HUES48 (cell line): ENCODE measurements around the gene XAB2.

Source experiments
- H3K27ac ChIP-seq: one replicate; pipeline ENCODE4 v1.7.0; 2013; ENCODE audit warnings: low read depth, low read length, inconsistent platforms
- H3K27me3 ChIP-seq: 2 replicates; pipeline ENCODE4 v1.6.1; 2013; ENCODE audit warnings: mild to moderate bottlenecking, low read length; ENCODE audit not compliant: control insufficient read depth, insufficient read depth
- H3K36me3 ChIP-seq: 2 replicates; pipeline ENCODE4 v1.6.1; 2013; ENCODE audit warnings: low read length; ENCODE audit not compliant: control insufficient read depth, insufficient read depth
- H3K4me1 ChIP-seq: 2 replicates; pipeline ENCODE4 v1.6.1; 2013; ENCODE audit warnings: mild to moderate bottlenecking, low read length; ENCODE audit not compliant: control insufficient read depth, insufficient read depth
- H3K4me3 ChIP-seq: 2 replicates; pipeline ENCODE4 v1.5.1; 2013; ENCODE audit warnings: mild to moderate bottlenecking, low read depth, low read length
- H3K9ac ChIP-seq: 2 replicates; pipeline ENCODE4 v1.6.1; 2013; ENCODE audit warnings: mild to moderate bottlenecking, low read depth, low read length, moderate library complexity
- H3K9me3 ChIP-seq: 2 replicates; pipeline ENCODE4 v1.6.1; 2013; ENCODE audit warnings: low read length; ENCODE audit not compliant: control insufficient read depth, insufficient read depth

XAB2 gene

GRCh38 chr19:7665076-7665475 is 35.7 kb upstream of the XAB2 start:
- H3K36me3 ChIP-seq, result no peaks in the 10 kb centered on the region
- peaks cover 14% of the 10 kb centered on the region for H3K27me3 ChIP-seq
- no peak overlapping the region for H3K27ac ChIP-seq
- H3K4me1 ChIP-seq, result no peaks in the 10 kb centered on the region
- no peaks in the 10 kb centered on the region for H3K9me3 ChIP-seq
- no peak overlapping the region for H3K9ac ChIP-seq
- H3K4me3 ChIP-seq, result no peak overlapping the region

- Histone ChIP-seq H3K36me3 (no peaks in the 10 kb centered on the region), H3K9ac (no peak overlapping the region), H3K9me3 (no peaks in the 10 kb centered on the region), H3K4me3 (no peak overlapping the region), H3K4me1 (no peaks in the 10 kb centered on the region), H3K27ac (no peak overlapping the region), H3K27me3 (peaks cover 3% of the 10 kb centered on the region; the same call in 1 of the 2 replicates)
These were observed 34.4 kb upstream of the XAB2 start for GRCh38 chr19:7663706-7664105.

GRCh38 chr19:7662657-7663056 is 33.3 kb upstream of the XAB2 start:
- Histone ChIP-seq H3K4me3 (no peak overlapping the region), H3K9me3 (no peaks in the 10 kb centered on the region), H3K27ac (no peak overlapping the region), H3K36me3 (no peaks in the 10 kb centered on the region), H3K4me1 (no peaks in the 10 kb centered on the region), H3K9ac (no peak overlapping the region), H3K27me3 (no peaks in the 10 kb centered on the region)

- H3K9me3 ChIP-seq, result no peaks in the 10 kb centered on the region
- H3K27ac ChIP-seq, result no peak overlapping the region
- H3K4me3 ChIP-seq, result no peak overlapping the region
- no peaks in the 10 kb centered on the region for H3K4me1 ChIP-seq
- H3K27me3 ChIP-seq, result no peaks in the 10 kb centered on the region
- H3K9ac ChIP-seq, result no peak overlapping the region
- no peaks in the 10 kb centered on the region for H3K36me3 ChIP-seq
These were observed 32.6 kb upstream of the XAB2 start for GRCh38 chr19:7661744-7662538.

GRCh38 chr19:7658219-7658686 is 28.9 kb upstream of the XAB2 start:
- Histone ChIP-seq H3K9ac (no peak overlapping the region), H3K27ac (no peak overlapping the region), H3K4me1 (no peaks in the 10 kb centered on the region), H3K27me3 (no peaks in the 10 kb centered on the region), H3K36me3 (no peaks in the 10 kb centered on the region), H3K4me3 (no peak overlapping the region), H3K9me3 (no peaks in the 10 kb centered on the region)

GRCh38 chr19:7657131-7657751 is 27.9 kb upstream of the XAB2 start:
- H3K27me3 ChIP-seq, result peaks cover 5% of the 10 kb centered on the region
- H3K4me3 ChIP-seq, result no peak overlapping the region
- H3K9ac ChIP-seq, result no peak overlapping the region
- no peaks in the 10 kb centered on the region for H3K36me3 ChIP-seq
- H3K9me3 ChIP-seq, result no peaks in the 10 kb centered on the region
- peaks cover 1% of the 10 kb centered on the region; the same call in 1 of the 2 replicates for H3K4me1 ChIP-seq
- no peak overlapping the region for H3K27ac ChIP-seq

- Histone ChIP-seq H3K27ac (no peak overlapping the region), H3K9me3 (no peaks in the 10 kb centered on the region), H3K9ac (no peak overlapping the region), H3K27me3 (peaks cover 5% of the 10 kb centered on the region), H3K4me3 (no peak overlapping the region), H3K4me1 (peaks cover 2% of the 10 kb centered on the region; the same call in 1 of the 2 replicates), H3K36me3 (no peaks in the 10 kb centered on the region)
These were observed 26.2 kb upstream of the XAB2 start for GRCh38 chr19:7655581-7655980.

- Histone ChIP-seq H3K4me3 (no peak overlapping the region), H3K27me3 (peaks cover 5% of the 10 kb centered on the region), H3K27ac (no peak overlapping the region), H3K9me3 (no peaks in the 10 kb centered on the region), H3K36me3 (no peaks in the 10 kb centered on the region), H3K9ac (no peak overlapping the region), H3K4me1 (peaks cover 2% of the 10 kb centered on the region; the same call in 1 of the 2 replicates)
These were observed 25.1 kb upstream of the XAB2 start for GRCh38 chr19:7654401-7654800.

GRCh38 chr19:7652061-7652641 is 22.8 kb upstream of the XAB2 start:
- H3K9ac ChIP-seq, result no peak overlapping the region
- H3K27me3 ChIP-seq, result peaks cover 5% of the 10 kb centered on the region
- H3K4me1 ChIP-seq, result peaks cover 2% of the 10 kb centered on the region; the same call in 1 of the 2 replicates
- no peaks in the 10 kb centered on the region for H3K9me3 ChIP-seq
- no peak overlapping the region for H3K27ac ChIP-seq
- H3K36me3 ChIP-seq, result no peaks in the 10 kb centered on the region
- H3K4me3 ChIP-seq, result peak overlapping the region; percentile 45; the same call in 1 of the 2 replicates

- Histone ChIP-seq H3K27ac (no peak overlapping the region), H3K36me3 (no peaks in the 10 kb centered on the region), H3K4me1 (peaks cover 2% of the 10 kb centered on the region; the same call in 1 of the 2 replicates), H3K4me3 (no peak overlapping the region), H3K27me3 (peaks cover 5% of the 10 kb centered on the region), H3K9ac (no peak overlapping the region), H3K9me3 (no peaks in the 10 kb centered on the region)
These were observed 20.8 kb upstream of the XAB2 start for GRCh38 chr19:7650148-7650547.
